ENCODE data around the gene MYRFL. TPM values are rescaled to one million over a fixed set of nuclear protein-coding genes. Genes with fewer than 3 reads are reported as not detected.

The MYRFL gene
- total RNA-seq, 1 donor from 2014 or later = 0.18 TPM

- DNase-seq (ENCODE audit: low spot score in 2 of 2, unreplicated experiment in 2 of 2) = no peak
- Mint-ChIP-seq H3K27me3 (ENCODE audit: low read depth) (no peaks in the 10 kb centered on the region), H3K9me3 (no peaks in the 10 kb centered on the region), H3K27ac (peak overlapping the region; percentile 33), H3K36me3 (no peaks in the 10 kb centered on the region), H3K4me3 (no peak overlapping the region), H3K4me1 (peaks cover 23% of the 10 kb centered on the region)
- no peak for TF ChIP-seq CTCF (IDR thresholded peaks at IDR 0.05; ENCODE audit: unreplicated experiment)
Measured at GRCh38 chr12:69897744-69898143, 72.7 kb downstream of the MYRFL start.

- Mint-ChIP-seq H3K4me1 (peaks cover 23% of the 10 kb centered on the region), H3K27ac (peak overlapping the region; percentile 33), H3K9me3 (no peaks in the 10 kb centered on the region)
Measured at GRCh38 chr12:69898236-69898635, 73.2 kb downstream of the MYRFL start.

GRCh38 chr12:69900720-69901131 is 75.7 kb downstream of the MYRFL start:
- peaks cover 38% of the 10 kb centered on the region for H3K4me1 Mint-ChIP-seq
- H3K4me3 Mint-ChIP-seq = no peak overlapping the region
- DNase-seq (ENCODE audit: low spot score in 2 of 2, unreplicated experiment in 2 of 2) = peak; percentile 40 to 76
- no peaks in the 10 kb centered on the region for H3K9me3 Mint-ChIP-seq
- no peaks in the 10 kb centered on the region for H3K36me3 Mint-ChIP-seq
- H3K27me3 Mint-ChIP-seq (ENCODE audit: low read depth) = no peaks in the 10 kb centered on the region
- H3K27ac Mint-ChIP-seq = no peak overlapping the region
- TF ChIP-seq CTCF (IDR thresholded peaks at IDR 0.05; ENCODE audit: unreplicated experiment) = peak; percentile 96

More at GRCh38 chr12:69898236-69898635, 73.2 kb downstream of the MYRFL start:
- TF ChIP-seq CTCF (IDR thresholded peaks at IDR 0.05; ENCODE audit: unreplicated experiment) = no peak
- Mint-ChIP-seq H3K27me3 (ENCODE audit: low read depth) (no peaks in the 10 kb centered on the region), H3K4me3 (no peak overlapping the region), H3K36me3 (no peaks in the 10 kb centered on the region)
- no peak for DNase-seq (ENCODE audit: low spot score in 2 of 2, unreplicated experiment in 2 of 2)

- no peaks in the 10 kb centered on the region for H3K9me3 Mint-ChIP-seq
- no peak for TF ChIP-seq CTCF (IDR thresholded peaks at IDR 0.05; ENCODE audit: unreplicated experiment)
- no peak overlapping the region for H3K27ac Mint-ChIP-seq
Measured at GRCh38 chr12:69901221-69901905, 76.3 kb downstream of the MYRFL start.

GRCh38 chr12:69903548-69903947 is 78.5 kb downstream of the MYRFL start:
- Mint-ChIP-seq H3K4me1 (peaks cover 26% of the 10 kb centered on the region), H3K4me3 (no peak overlapping the region), H3K36me3 (no peaks in the 10 kb centered on the region), H3K27me3 (ENCODE audit: low read depth) (no peaks in the 10 kb centered on the region), H3K27ac (no peak overlapping the region), H3K9me3 (no peaks in the 10 kb centered on the region)
- no peak for DNase-seq (ENCODE audit: low spot score in 2 of 2, unreplicated experiment in 2 of 2)
- TF ChIP-seq CTCF (IDR thresholded peaks at IDR 0.05; ENCODE audit: unreplicated experiment) = no peak

More at GRCh38 chr12:69901221-69901905, 76.3 kb downstream of the MYRFL start:
- H3K36me3 Mint-ChIP-seq = no peaks in the 10 kb centered on the region
- no peaks in the 10 kb centered on the region for H3K27me3 Mint-ChIP-seq (ENCODE audit: low read depth)
- peaks cover 36% of the 10 kb centered on the region for H3K4me1 Mint-ChIP-seq
- H3K4me3 Mint-ChIP-seq = no peak overlapping the region
- DNase-seq (ENCODE audit: low spot score in 2 of 2, unreplicated experiment in 2 of 2) = no peak

All from mesothelial cell of epicardium (in vitro differentiated cells).